Astrocyte (in vitro differentiated cells and primary cell): Measurements from ENCODE around the gene CBFA2T2. TPM values are rescaled to one million over a fixed set of nuclear protein-coding genes. Genes with fewer than 3 reads are reported as not detected.

Experiments used
- DNase-seq: peaks from one replicate; pipeline ENCODE4 v3.0.0-alpha.2; 2010; ENCODE audit warnings: low read depth
- FAIRE-seq: peaks from 2 replicates; lab custom pipeline; 2011; peaks lifted over from hg19 to GRCh38; lab: Jason Lieb, UNC
- H2AFZ ChIP-seq: 2 replicates; pipeline ENCODE4 v1.6.0; 2012; ENCODE audit warnings: low read depth, low read length, inconsistent platforms
- H3K27ac ChIP-seq: 2 replicates; pipeline ENCODE4 v1.5.1; 2011; ENCODE audit warnings: low read depth, low read length, inconsistent platforms
- H3K27me3 ChIP-seq: 2 replicates; pipeline ENCODE4 v1.6.0; 2011; ENCODE audit warnings: low read length, inconsistent platforms; ENCODE audit not compliant: insufficient read depth
- H3K36me3 ChIP-seq: 2 replicates; pipeline ENCODE4 v1.5.1; 2011; ENCODE audit warnings: low read length, inconsistent platforms; ENCODE audit not compliant: insufficient read depth
- H3K4me1 ChIP-seq: 2 replicates; pipeline ENCODE4 v1.5.1; 2011; ENCODE audit warnings: low read length, inconsistent platforms; ENCODE audit not compliant: insufficient read depth
- H3K4me2 ChIP-seq: 2 replicates; pipeline ENCODE4 v1.6.0; 2012; ENCODE audit warnings: low read length, inconsistent platforms
- H3K4me3 ChIP-seq: 2 replicates; pipeline ENCODE4 v1.5.1; 2011; ENCODE audit warnings: low read depth, mild to moderate bottlenecking, low read length, inconsistent platforms; ENCODE audit not compliant: insufficient read depth
- H3K79me2 ChIP-seq: 2 replicates; pipeline ENCODE4 v1.6.0; 2012; ENCODE audit warnings: mild to moderate bottlenecking, low read length, inconsistent platforms; ENCODE audit not compliant: insufficient read depth
- H3K9ac ChIP-seq: 2 replicates; pipeline ENCODE4 v1.6.0; 2012; ENCODE audit warnings: mild to moderate bottlenecking, low read length, inconsistent platforms
- H3K9me3 ChIP-seq: 2 replicates; pipeline ENCODE4 v1.5.1; 2012; ENCODE audit warnings: low read depth, mild to moderate bottlenecking, low read length, inconsistent platforms; ENCODE audit not compliant: insufficient read depth
- H4K20me1 ChIP-seq: 2 replicates; pipeline ENCODE4 v1.6.0; 2012; ENCODE audit warnings: low read length, inconsistent platforms; ENCODE audit not compliant: insufficient read depth
- H3K27ac Mint-ChIP-seq: one replicate; pipeline ENCODE4 v1.8.0; 2021; ENCODE audit warnings: mild to moderate bottlenecking, mixed read lengths; ENCODE audit not compliant: unreplicated experiment
- H3K27me3 Mint-ChIP-seq: one replicate; pipeline ENCODE4 v1.8.0; 2021; ENCODE audit warnings: low read depth, mixed read lengths; ENCODE audit not compliant: unreplicated experiment
- H3K36me3 Mint-ChIP-seq: one replicate; pipeline ENCODE4 v1.8.0; 2021; ENCODE audit warnings: low read depth, mixed read lengths; ENCODE audit not compliant: unreplicated experiment
- H3K4me1 Mint-ChIP-seq: one replicate; pipeline ENCODE4 v1.8.0; 2021; ENCODE audit warnings: low read depth, mixed read lengths; ENCODE audit not compliant: unreplicated experiment
- H3K4me3 Mint-ChIP-seq: one replicate; pipeline ENCODE4 v1.8.0; 2021; ENCODE audit warnings: mild to moderate bottlenecking, moderate library complexity, mixed read lengths; ENCODE audit not compliant: unreplicated experiment
- H3K9me3 Mint-ChIP-seq: one replicate; pipeline ENCODE4 v1.8.0; 2021; ENCODE audit warnings: mild to moderate bottlenecking, mixed read lengths; ENCODE audit not compliant: unreplicated experiment
- EZH2 ChIP-seq: IDR thresholded peaks from 2 replicates; pipeline ENCODE4 v1.6.1; 2012; ENCODE audit warnings: mild to moderate bottlenecking, low read length, inconsistent platforms; ENCODE audit not compliant: insufficient read depth
- total RNA-seq: library from RNA; stranded (reverse); gene quantifications from 2 replicates; pipeline ENCODE4 v1.2.1, GENCODE V29; 2021
- TF ChIP-seq, protein P1 (sequence below): IDR thresholded peaks from 2 replicates; pipeline ENCODE4 v1.5.1; 2011; ENCODE audit warnings: low read depth, mild to moderate bottlenecking, inconsistent platforms, low read length, moderate library complexity; ENCODE audit not compliant: insufficient read depth

Gene CBFA2T2
- total RNA-seq, 1 donor from 2014 or later = 14.6 TPM

DNA sequence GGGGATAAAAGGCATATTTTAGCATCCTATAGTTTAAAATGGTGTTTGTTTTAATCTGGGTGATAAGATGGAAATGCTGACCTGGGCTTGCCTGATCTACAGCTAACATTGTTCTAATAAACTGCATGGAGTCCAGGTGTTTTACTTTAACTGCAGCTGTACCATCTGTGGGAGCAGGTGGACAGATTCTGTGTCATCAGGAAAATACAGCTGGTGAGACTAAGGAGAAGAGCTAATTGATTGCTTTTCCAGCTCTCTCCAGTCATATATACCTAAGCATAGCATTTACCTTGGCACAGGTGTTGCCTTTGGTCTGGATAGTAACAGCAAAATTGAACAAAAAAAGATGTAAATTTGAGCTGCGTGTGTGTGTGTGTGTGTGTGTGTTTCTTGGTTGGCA is 31.6 kb downstream of the CBFA2T2 start:
- H3K9me3 Mint-ChIP-seq = no peaks in the 10 kb centered on the region
- no peak overlapping the region for H3K27ac Mint-ChIP-seq
- FAIRE-seq (no peak), DNase-seq (no peak)
- Histone ChIP-seq H3K9ac (no peak overlapping the region), H3K9me3 (no peaks in the 10 kb centered on the region), H2AFZ (no peak overlapping the region), H3K4me1 (peaks cover 8% of the 10 kb centered on the region), H3K36me3 (no peaks in the 10 kb centered on the region), H3K27ac (no peak overlapping the region), H4K20me1 (peaks cover 9% of the 10 kb centered on the region), H3K79me2 (peaks cover 3% of the 10 kb centered on the region), H3K4me2 (no peak overlapping the region), H3K4me3 (no peak overlapping the region), H3K27me3 (no peaks in the 10 kb centered on the region)
- H3K4me1 Mint-ChIP-seq = peaks cover 10% of the 10 kb centered on the region
- H3K27me3 Mint-ChIP-seq = no peaks in the 10 kb centered on the region
- TF ChIP-seq, protein P1, sequence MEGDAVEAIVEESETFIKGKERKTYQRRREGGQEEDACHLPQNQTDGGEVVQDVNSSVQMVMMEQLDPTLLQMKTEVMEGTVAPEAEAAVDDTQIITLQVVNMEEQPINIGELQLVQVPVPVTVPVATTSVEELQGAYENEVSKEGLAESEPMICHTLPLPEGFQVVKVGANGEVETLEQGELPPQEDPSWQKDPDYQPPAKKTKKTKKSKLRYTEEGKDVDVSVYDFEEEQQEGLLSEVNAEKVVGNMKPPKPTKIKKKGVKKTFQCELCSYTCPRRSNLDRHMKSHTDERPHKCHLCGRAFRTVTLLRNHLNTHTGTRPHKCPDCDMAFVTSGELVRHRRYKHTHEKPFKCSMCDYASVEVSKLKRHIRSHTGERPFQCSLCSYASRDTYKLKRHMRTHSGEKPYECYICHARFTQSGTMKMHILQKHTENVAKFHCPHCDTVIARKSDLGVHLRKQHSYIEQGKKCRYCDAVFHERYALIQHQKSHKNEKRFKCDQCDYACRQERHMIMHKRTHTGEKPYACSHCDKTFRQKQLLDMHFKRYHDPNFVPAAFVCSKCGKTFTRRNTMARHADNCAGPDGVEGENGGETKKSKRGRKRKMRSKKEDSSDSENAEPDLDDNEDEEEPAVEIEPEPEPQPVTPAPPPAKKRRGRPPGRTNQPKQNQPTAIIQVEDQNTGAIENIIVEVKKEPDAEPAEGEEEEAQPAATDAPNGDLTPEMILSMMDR = no peak
- TF ChIP-seq EZH2 = no peak
- H3K4me3 Mint-ChIP-seq = no peak overlapping the region
- H3K36me3 Mint-ChIP-seq = no peaks in the 10 kb centered on the region

DNA sequence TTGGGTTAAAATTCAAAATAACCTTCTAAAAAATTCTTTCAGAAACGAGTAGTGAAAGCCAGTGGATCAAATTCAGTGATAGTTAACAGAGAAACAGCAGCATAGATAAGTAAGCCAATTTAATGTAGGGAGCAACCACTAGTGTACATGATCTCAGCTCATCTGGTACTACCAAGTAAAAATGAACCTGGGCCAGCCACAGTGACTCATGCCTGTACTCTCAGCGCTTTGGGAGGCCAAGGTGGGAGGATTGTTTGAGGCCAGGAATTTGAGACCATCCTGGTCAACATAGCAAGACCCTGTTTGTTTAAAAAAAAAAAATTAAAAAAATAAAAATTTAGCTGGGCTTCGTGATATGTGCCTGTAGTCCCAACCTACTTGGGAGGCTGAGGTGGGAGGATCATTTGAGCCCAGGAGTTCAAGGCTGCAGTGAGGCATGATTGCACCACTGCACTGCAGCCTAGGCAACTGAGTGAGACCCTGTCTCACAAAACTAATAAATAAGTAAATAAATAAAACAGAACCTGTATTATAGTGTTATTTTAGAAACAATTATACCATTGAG is 32.4 kb downstream of the CBFA2T2 start:
- DNase-seq = peak; percentile 2
- no peak overlapping the region for H3K4me3 Mint-ChIP-seq
- no peak for FAIRE-seq
- no peak overlapping the region for H3K4me3 ChIP-seq
- H2AFZ ChIP-seq = no peak overlapping the region
- H3K27ac ChIP-seq = no peak overlapping the region
- H3K4me1 ChIP-seq = peaks cover 8% of the 10 kb centered on the region
- H3K9me3 ChIP-seq = no peaks in the 10 kb centered on the region
- H3K27ac Mint-ChIP-seq = no peak overlapping the region
- peaks cover 4% of the 10 kb centered on the region for H3K4me1 Mint-ChIP-seq
- TF ChIP-seq, protein P1 = no peak
- no peak for TF ChIP-seq EZH2
- H3K4me2 ChIP-seq = no peak overlapping the region
- peaks cover 6% of the 10 kb centered on the region for H4K20me1 ChIP-seq
- H3K9me3 Mint-ChIP-seq = no peaks in the 10 kb centered on the region
- H3K9ac ChIP-seq = no peak overlapping the region
- no peaks in the 10 kb centered on the region for H3K27me3 Mint-ChIP-seq
- H3K36me3 Mint-ChIP-seq = no peaks in the 10 kb centered on the region
- H3K36me3 ChIP-seq = no peaks in the 10 kb centered on the region
- H3K79me2 ChIP-seq = peaks cover 3% of the 10 kb centered on the region
- no peaks in the 10 kb centered on the region for H3K27me3 ChIP-seq

GRCh38 chr20:33524261-33524660 is 34.4 kb downstream of the CBFA2T2 start:
- DNase-seq (peak; percentile 45), FAIRE-seq (no peak)
- no peak overlapping the region for H3K9ac ChIP-seq
- TF ChIP-seq, protein P1 = no peak
- TF ChIP-seq EZH2 = no peak
- Mint-ChIP-seq H3K9me3 (no peaks in the 10 kb centered on the region), H3K36me3 (peaks cover 2% of the 10 kb centered on the region), H3K4me3 (no peak overlapping the region), H3K27me3 (no peaks in the 10 kb centered on the region), H3K27ac (no peak overlapping the region), H3K4me1 (no peaks in the 10 kb centered on the region)
- H3K9me3 ChIP-seq = no peaks in the 10 kb centered on the region
- no peak overlapping the region for H3K4me3 ChIP-seq
- H3K27me3 ChIP-seq = no peaks in the 10 kb centered on the region
- H3K79me2 ChIP-seq = peaks cover 3% of the 10 kb centered on the region
- H3K4me1 ChIP-seq = no peaks in the 10 kb centered on the region
- H4K20me1 ChIP-seq = peaks cover 7% of the 10 kb centered on the region
- no peaks in the 10 kb centered on the region for H3K36me3 ChIP-seq
- no peak overlapping the region for H3K27ac ChIP-seq
- no peak overlapping the region for H3K4me2 ChIP-seq
- H2AFZ ChIP-seq = no peak overlapping the region
